Muscle layer of colon (tissue), 2 donors: ENCODE measurements around the gene RAB35.
A peak's percentile ranks its signal among the peaks of the same experiment; 100 is the strongest.

Experiments used
- H3K27ac ChIP-seq: one replicate; pipeline ENCODE4 v1.7.0; 2013; ENCODE audit warnings: low read depth, mild to moderate bottlenecking, low read length, moderate library complexity
- H3K27me3 ChIP-seq, 2 donors: one replicate each; pipeline ENCODE4 v1.7.0; 2013; ENCODE audit warnings: low read length in 2 of 2, mild to moderate bottlenecking in 2 of 2; ENCODE audit not compliant: insufficient read depth in 2 of 2, control insufficient read depth in 1 of 2
- H3K36me3 ChIP-seq: one replicate; pipeline ENCODE4 v1.7.0; 2013; ENCODE audit warnings: mild to moderate bottlenecking, low read length; ENCODE audit not compliant: insufficient read depth
- H3K4me1 ChIP-seq: one replicate; pipeline ENCODE4 v1.7.0; 2013; ENCODE audit warnings: mild to moderate bottlenecking, low read length; ENCODE audit not compliant: insufficient read depth
- H3K4me3 ChIP-seq, 2 donors: one replicate each; pipeline ENCODE4 v1.7.0; 2013; ENCODE audit warnings: low read length in 2 of 2, low read depth in 1 of 2, mild to moderate bottlenecking in 1 of 2, moderate library complexity in 1 of 2
- H3K9ac ChIP-seq: one replicate; pipeline ENCODE4 v1.7.0; 2013; ENCODE audit warnings: low read length
- H3K9me3 ChIP-seq: one replicate; pipeline ENCODE4 v1.7.0; 2013; ENCODE audit warnings: mild to moderate bottlenecking, low read length
- donor health status: abdominal sarcoma.
- donor health status: Adenocarcinoma of cecum.

The RAB35 gene

GRCh38 chr12:120116441-120116791, at the start of gene RAB35:
RAB35 (minus strand) TSS chr12:120116753; CDS start chr12:120116650, 103 bp downstream.
- peaks cover 41% of the 10 kb centered on the region for H3K4me1 ChIP-seq
- H3K27me3 ChIP-seq: no peaks in the 10 kb centered on the region
- peak within 1 kb of the TSS; percentile 77 to 81 for H3K4me3 ChIP-seq
- peak within 1 kb of the TSS; percentile 68 for H3K27ac ChIP-seq
- H3K36me3 ChIP-seq: peaks cover 3% of the 10 kb centered on the region
- H3K9ac ChIP-seq: peak within 1 kb of the TSS; percentile 69
- H3K9me3 ChIP-seq: no peaks in the 10 kb centered on the region

GRCh38 chr12:120164293-120164692, 47.7 kb upstream of the RAB35 start:
- Histone ChIP-seq H3K27ac (no peak overlapping the region), H3K4me3 (no peak overlapping the region), H3K36me3 (peaks cover 68% of the 10 kb centered on the region), H3K9me3 (no peaks in the 10 kb centered on the region), H3K27me3 (no peaks in the 10 kb centered on the region), H3K4me1 (no peaks in the 10 kb centered on the region), H3K9ac (no peak overlapping the region)

- no peak overlapping the region for H3K9ac ChIP-seq
- H3K27me3 ChIP-seq: no peaks in the 10 kb centered on the region
- no peak overlapping the region for H3K4me3 ChIP-seq
- no peaks in the 10 kb centered on the region for H3K9me3 ChIP-seq
- H3K27ac ChIP-seq: no peak overlapping the region
- peaks cover 70% of the 10 kb centered on the region for H3K36me3 ChIP-seq
- H3K4me1 ChIP-seq: no peaks in the 10 kb centered on the region
These were observed 46.2 kb upstream of the RAB35 start for GRCh38 chr12:120162763-120163162.

- Histone ChIP-seq H3K4me3 (no peak overlapping the region), H3K27me3 (no peaks in the 10 kb centered on the region), H3K9me3 (no peaks in the 10 kb centered on the region), H3K9ac (no peak overlapping the region), H3K4me1 (no peaks in the 10 kb centered on the region), H3K27ac (no peak overlapping the region), H3K36me3 (peaks cover 73% of the 10 kb centered on the region)
These were observed 45.3 kb upstream of the RAB35 start for GRCh38 chr12:120161852-120162251.

- Histone ChIP-seq H3K4me1 (no peaks in the 10 kb centered on the region), H3K36me3 (peaks cover 95% of the 10 kb centered on the region), H3K9ac (no peak overlapping the region), H3K4me3 (no peak overlapping the region), H3K9me3 (no peaks in the 10 kb centered on the region), H3K27me3 (no peaks in the 10 kb centered on the region), H3K27ac (no peak overlapping the region)
These were observed 43.1 kb upstream of the RAB35 start for GRCh38 chr12:120159509-120160237.

GRCh38 chr12:120158351-120158750, 41.8 kb upstream of the RAB35 start:
- H3K9me3 ChIP-seq: no peaks in the 10 kb centered on the region
- H3K27ac ChIP-seq: no peak overlapping the region
- H3K9ac ChIP-seq: no peak overlapping the region
- H3K4me1 ChIP-seq: no peaks in the 10 kb centered on the region
- no peak overlapping the region for H3K4me3 ChIP-seq
- H3K27me3 ChIP-seq: no peaks in the 10 kb centered on the region
- H3K36me3 ChIP-seq: peaks cover 96% of the 10 kb centered on the region

- no peak overlapping the region for H3K27ac ChIP-seq
- H3K4me1 ChIP-seq: no peaks in the 10 kb centered on the region
- H3K4me3 ChIP-seq: no peak overlapping the region
- peaks cover 96% of the 10 kb centered on the region for H3K36me3 ChIP-seq
- H3K9ac ChIP-seq: no peak overlapping the region
- H3K27me3 ChIP-seq: no peaks in the 10 kb centered on the region
- H3K9me3 ChIP-seq: no peaks in the 10 kb centered on the region
These were observed 41.1 kb upstream of the RAB35 start for GRCh38 chr12:120157678-120158077.

- no peak overlapping the region for H3K9ac ChIP-seq
- peaks cover 90% of the 10 kb centered on the region for H3K36me3 ChIP-seq
- H3K27ac ChIP-seq: no peak overlapping the region
- no peaks in the 10 kb centered on the region for H3K9me3 ChIP-seq
- no peaks in the 10 kb centered on the region for H3K4me1 ChIP-seq
- no peaks in the 10 kb centered on the region for H3K27me3 ChIP-seq
- H3K4me3 ChIP-seq: no peak overlapping the region
These were observed 40.0 kb upstream of the RAB35 start for GRCh38 chr12:120156315-120157259.

- Histone ChIP-seq H3K9ac (no peak overlapping the region), H3K27ac (no peak overlapping the region), H3K4me3 (no peak overlapping the region), H3K27me3 (no peaks in the 10 kb centered on the region), H3K36me3 (peaks cover 86% of the 10 kb centered on the region), H3K4me1 (no peaks in the 10 kb centered on the region), H3K9me3 (no peaks in the 10 kb centered on the region)
These were observed 38.5 kb upstream of the RAB35 start for GRCh38 chr12:120155072-120155471.

GRCh38 chr12:120150919-120151525, 34.5 kb upstream of the RAB35 start:
- Histone ChIP-seq H3K36me3 (peaks cover 85% of the 10 kb centered on the region), H3K4me1 (no peaks in the 10 kb centered on the region), H3K4me3 (no peak overlapping the region), H3K27ac (no peak overlapping the region), H3K27me3 (no peaks in the 10 kb centered on the region), H3K9ac (no peak overlapping the region), H3K9me3 (no peaks in the 10 kb centered on the region)

GRCh38 chr12:120148011-120148410, 31.5 kb upstream of the RAB35 start:
- Histone ChIP-seq H3K27ac (no peak overlapping the region), H3K36me3 (peaks cover 80% of the 10 kb centered on the region), H3K27me3 (no peaks in the 10 kb centered on the region), H3K9me3 (no peaks in the 10 kb centered on the region), H3K4me3 (no peak overlapping the region), H3K9ac (no peak overlapping the region), H3K4me1 (no peaks in the 10 kb centered on the region)
